SH-SY5Y (cell line): ENCODE data around the gene DNPEP.

ENCODE experiments used
- GATA2 ChIP-seq: IDR thresholded peaks from 2 replicates; pipeline ENCODE4 v1.6.1; 2011; ENCODE audit warnings: mild to moderate bottlenecking, low read depth, low read length
- GATA3 ChIP-seq: IDR thresholded peaks from 2 replicates; pipeline ENCODE4 v1.6.1; 2011; ENCODE audit warnings: low read depth, mild to moderate bottlenecking, low read length, moderate library complexity

- TF ChIP-seq GATA3 (no peak), GATA2 (no peak)
Observed at GRCh38 chr2:219434718-219435525, 47.2 kb upstream of the DNPEP start, which contains the start of gene SPEG.
